GM23338 (cell line): ENCODE measurements around the gene TANGO6.

Source experiments
- CTCF ChIP-seq, 2 experiments: fragments of 200-600 bp in 1 of 2; sonication (generic) in 1 of 2; conservative IDR thresholded peaks; 2 replicates each; pipeline versions ENCODE4 v1.5.1 to v1.6.1; 2016 to 2017; ENCODE audit warnings: antibody characterized with exemption in 2 of 2, low read depth in 2 of 2, mild to moderate bottlenecking in 2 of 2, moderate library complexity in 1 of 2
- EZH2 ChIP-seq: fragments of 200-600 bp; sonication (generic); IDR thresholded peaks from one replicate; pipeline ENCODE4 v1.8.0; 2017; ENCODE audit warnings: antibody characterized with exemption, mild to moderate bottlenecking, low read depth; ENCODE audit not compliant: unreplicated experiment
- EZH2phosphoT487 ChIP-seq: fragments of 200-600 bp; sonication (generic); IDR thresholded peaks from one replicate; pipeline ENCODE4 v1.8.1; 2018; ENCODE audit warnings: antibody characterized with exemption; ENCODE audit not compliant: unreplicated experiment
- JUNB ChIP-seq: IDR thresholded peaks from one replicate; pipeline ENCODE4 v1.6.1; 2016; ENCODE audit warnings: antibody characterized with exemption; ENCODE audit not compliant: unreplicated experiment
- NANOG ChIP-seq: IDR thresholded peaks from 2 replicates; pipeline ENCODE4 v1.6.1; 2016; ENCODE audit warnings: antibody characterized with exemption, borderline replicate concordance
- POLR2AphosphoS5 ChIP-seq: IDR thresholded peaks from 2 replicates; pipeline ENCODE4 v1.6.1; 2016; ENCODE audit warnings: antibody characterized with exemption, low read depth
- REST ChIP-seq: IDR thresholded peaks from one replicate; pipeline ENCODE4 v1.6.1; 2018; ENCODE audit warnings: antibody characterized with exemption; ENCODE audit not compliant: unreplicated experiment
- ZNF114 ChIP-seq: fragments of 250-450 bp; sonication (Bioruptor Pico); IDR thresholded peaks from 2 replicates; pipeline ENCODE4 v1.5.0; 2020; ENCODE audit warnings: mild to moderate bottlenecking, moderate library complexity

GRCh38 chr16:68927018-68927417 lies 83.7 kb downstream of the TANGO6 start:
- TF ChIP-seq CTCF (conservative IDR thresholded peaks at IDR 0.05; ENCODE audit: low read depth in 2 of 2) (no peak), EZH2 (no peak), POLR2AphosphoS5 (no peak), NANOG (no peak), ZNF114 (CRISPR knock-in tag) (no peak), EZH2phosphoT487 (no peak), JUNB (no peak), REST (no peak)
